GM10248 (cell line): Measurements from ENCODE around the gene SATB2.

ENCODE experiments used
- CTCF ChIA-PET: fragments of 300-600 bp; sonication (Branson Sonifier 250); formaldehyde crosslinking; extraction: SDS; loops from one replicate; lab custom pipeline; 2021; ENCODE audit warnings: antibody characterized with exemption; lab: Yijun Ruan, JAX
- POLR2A ChIA-PET: fragments of 350-650 bp; sonication (Branson Sonifier 250); formaldehyde crosslinking; extraction: SDS; loops from one replicate; lab custom pipeline; 2020; ENCODE audit warnings: antibody characterized with exemption; lab: Yijun Ruan, JAX
- DNase-seq: peaks from one replicate; pipeline ENCODE4 v3.0.0; 2012; ENCODE audit errors: extremely low spot score
- CTCF ChIP-seq: IDR thresholded peaks from 2 replicates; pipeline ENCODE4 v1.5.1; 2012; ENCODE audit warnings: mild to moderate bottlenecking, low read depth; ENCODE audit errors: extremely low read depth, missing control alignments, control extremely low read depth

SATB2 gene

GRCh38 chr2:199488772-199489400 lies 31.1 kb upstream of the SATB2 start:
- peak; percentile 81 for TF ChIP-seq CTCF
- POLR2A ChIA-PET: no interaction called here
- CTCF ChIA-PET: interaction anchor here (0.6 to 9.4 kb wide), 37 partner anchors 9 to 1192 kb away, joined by 3 to 154 read pairs (median 4); no protein-coding TSS in a partner anchor
- peak; percentile 67 for DNase-seq

- CTCF ChIA-PET: interaction anchor here (0.8 to 9.4 kb wide), 19 partner anchors 8 to 1181 kb away, joined by 3 to 154 read pairs (median 3); no protein-coding TSS in a partner anchor
- POLR2A ChIA-PET: no interaction called here
- DNase-seq: no peak
- peak; percentile 62 for TF ChIP-seq CTCF
Measured at GRCh38 chr2:199485732-199486335, 28.1 kb upstream of the SATB2 start.

- DNase-seq: no peak
- no peak for TF ChIP-seq CTCF
- CTCF ChIA-PET: interaction anchor here (0.8 to 9.4 kb wide), 17 partner anchors 8 to 1180 kb away, joined by 3 to 154 read pairs (median 4); no protein-coding TSS in a partner anchor
- POLR2A ChIA-PET: no interaction called here
Measured at GRCh38 chr2:199484927-199485326, 27.2 kb upstream of the SATB2 start.

- TF ChIP-seq CTCF: no peak
- ChIA-PET POLR2A (no interaction called here), CTCF (interaction anchor here (1.7 to 3.8 kb wide), 2 partner anchors 8 to 1166 kb away, joined by 4 to 29 read pairs; no protein-coding TSS in a partner anchor)
- no peak for DNase-seq
Measured at GRCh38 chr2:199480966-199481365, 23.2 kb upstream of the SATB2 start.

- DNase-seq: no peak
- ChIA-PET CTCF (interaction anchor here (0.9 to 3.8 kb wide), 5 partner anchors 8 to 15 kb away, joined by 3 to 29 read pairs (median 4); no protein-coding TSS in a partner anchor), POLR2A (no interaction called here)
- no peak for TF ChIP-seq CTCF
Measured at GRCh38 chr2:199477277-199477834, 19.6 kb upstream of the SATB2 start.

- POLR2A ChIA-PET: no interaction called here
- TF ChIP-seq CTCF: peak; percentile 26
- CTCF ChIA-PET: interaction anchor here (1.6 to 2.0 kb wide), 2 partner anchors 14 to 17 kb away, joined by 3 to 9 read pairs; no protein-coding TSS in a partner anchor
- DNase-seq: peak; percentile 57
Measured at GRCh38 chr2:199471443-199472057, 13.8 kb upstream of the SATB2 start.
